ENCODE measurements around the gene SLC22A6.

Gene SLC22A6

GRCh38 chr11:62931499-62932278 lies 53.1 kb downstream of the SLC22A6 start:
- no peak for DNase-seq (ENCODE audit: low read depth)

- no peak for DNase-seq (ENCODE audit: low read depth)
Measured at GRCh38 chr11:62930666-62931065, 54.1 kb downstream of the SLC22A6 start.

- DNase-seq (ENCODE audit: low read depth): no peak
Measured at GRCh38 chr11:62930157-62930556, 54.6 kb downstream of the SLC22A6 start.

- DNase-seq (ENCODE audit: low read depth): no peak
Measured at GRCh38 chr11:62928011-62928410, 56.8 kb downstream of the SLC22A6 start.

- no peak for DNase-seq (ENCODE audit: low read depth)
Measured at GRCh38 chr11:62926680-62927455, 57.9 kb downstream of the SLC22A6 start.

All from activated T-helper 9 cell treated with anti-CD3 and anti-CD28 coated beads, Interleukin-2, amount 50 U/mL, for 16 hours (primary cell).